Skeletal muscle satellite cell (primary cell): Measurements from ENCODE around the gene APOB.

Experiments
- H3K27me3 ChIP-seq: 2 replicates; pipeline ENCODE4 v1.7.0; 2013; ENCODE audit warnings: low read length; ENCODE audit not compliant: control insufficient read depth, insufficient read depth
- H3K36me3 ChIP-seq: 2 replicates; pipeline ENCODE4 v1.7.0; 2013; ENCODE audit warnings: mild to moderate bottlenecking, control low read depth, low read length; ENCODE audit not compliant: insufficient read depth
- H3K4me1 ChIP-seq: 2 replicates; pipeline ENCODE4 v1.7.0; 2013; ENCODE audit warnings: low read length; ENCODE audit not compliant: control insufficient read depth, insufficient read depth
- H3K4me2 ChIP-seq: 2 replicates; pipeline ENCODE4 v1.7.0; 2013; ENCODE audit warnings: mild to moderate bottlenecking, low read length
- H3K4me3 ChIP-seq: 2 replicates; pipeline ENCODE4 v1.7.0; 2013; ENCODE audit warnings: low read length
- H3K9ac ChIP-seq: 2 replicates; pipeline ENCODE4 v1.7.0; 2013; ENCODE audit warnings: mild to moderate bottlenecking, low read depth, low read length, moderate library complexity
- H3K9me3 ChIP-seq: replicated peaks from 2 replicates; pipeline ENCODE4 v1.7.0; 2013; ENCODE audit warnings: mild to moderate bottlenecking, control low read depth, low read length

The APOB gene

GRCh38 chr2:21067125-21067524 lies 23.3 kb upstream of the APOB start:
- Histone ChIP-seq H3K36me3 (no peaks in the 10 kb centered on the region), H3K4me3 (no peak overlapping the region), H3K27me3 (no peaks in the 10 kb centered on the region), H3K4me2 (no peak overlapping the region), H3K4me1 (no peaks in the 10 kb centered on the region), H3K9me3 (no peaks in the 10 kb centered on the region), H3K9ac (no peak overlapping the region)

- H3K4me3 ChIP-seq: no peak overlapping the region
- H3K27me3 ChIP-seq: no peaks in the 10 kb centered on the region
- H3K4me2 ChIP-seq: no peak overlapping the region
- no peak overlapping the region for H3K9ac ChIP-seq
- no peaks in the 10 kb centered on the region for H3K36me3 ChIP-seq
- H3K4me1 ChIP-seq: no peaks in the 10 kb centered on the region
- no peaks in the 10 kb centered on the region for H3K9me3 ChIP-seq
These were observed 16.2 kb upstream of the APOB start for GRCh38 chr2:21059885-21060610.

- Histone ChIP-seq H3K9ac (no peak overlapping the region), H3K36me3 (no peaks in the 10 kb centered on the region), H3K9me3 (no peaks in the 10 kb centered on the region), H3K4me1 (no peaks in the 10 kb centered on the region), H3K4me2 (no peak overlapping the region), H3K27me3 (peaks cover 7% of the 10 kb centered on the region), H3K4me3 (no peak overlapping the region)
These were observed 13.2 kb upstream of the APOB start for GRCh38 chr2:21057097-21057496.

GRCh38 chr2:21055879-21056790 lies 12.3 kb upstream of the APOB start:
- Histone ChIP-seq H3K36me3 (no peaks in the 10 kb centered on the region), H3K27me3 (peaks cover 7% of the 10 kb centered on the region), H3K9me3 (no peaks in the 10 kb centered on the region), H3K4me3 (no peak overlapping the region), H3K4me1 (no peaks in the 10 kb centered on the region), H3K9ac (no peak overlapping the region), H3K4me2 (no peak overlapping the region)

GRCh38 chr2:21055451-21055850 lies 11.6 kb upstream of the APOB start:
- Histone ChIP-seq H3K27me3 (peaks cover 7% of the 10 kb centered on the region), H3K36me3 (no peaks in the 10 kb centered on the region), H3K4me2 (no peak overlapping the region), H3K9ac (no peak overlapping the region), H3K9me3 (no peaks in the 10 kb centered on the region), H3K4me3 (no peak overlapping the region), H3K4me1 (no peaks in the 10 kb centered on the region)

- H3K4me1 ChIP-seq: no peaks in the 10 kb centered on the region
- no peak overlapping the region for H3K4me2 ChIP-seq
- peaks cover 7% of the 10 kb centered on the region for H3K27me3 ChIP-seq
- H3K9me3 ChIP-seq: no peaks in the 10 kb centered on the region
- H3K36me3 ChIP-seq: no peaks in the 10 kb centered on the region
- H3K4me3 ChIP-seq: no peak overlapping the region
- no peak overlapping the region for H3K9ac ChIP-seq
These were observed 10.1 kb upstream of the APOB start for GRCh38 chr2:21054011-21054410.

- H3K9ac ChIP-seq: no peak overlapping the region
These were observed 8.2 kb upstream of the APOB start for GRCh38 chr2:21052044-21052443.

GRCh38 chr2:21050164-21050563 lies 6.3 kb upstream of the APOB start:
- Histone ChIP-seq H3K9ac (no peak overlapping the region), H3K4me2 (no peak overlapping the region), H3K27me3 (peaks cover 19% of the 10 kb centered on the region), H3K4me1 (no peaks in the 10 kb centered on the region), H3K36me3 (no peaks in the 10 kb centered on the region), H3K9me3 (no peaks in the 10 kb centered on the region), H3K4me3 (no peak overlapping the region)

More at GRCh38 chr2:21052044-21052443, 8.2 kb upstream of the APOB start:
- Histone ChIP-seq H3K27me3 (peaks cover 14% of the 10 kb centered on the region), H3K9me3 (no peaks in the 10 kb centered on the region), H3K4me1 (no peaks in the 10 kb centered on the region), H3K36me3 (no peaks in the 10 kb centered on the region), H3K4me2 (no peak overlapping the region), H3K4me3 (no peak overlapping the region)

- H3K4me1 ChIP-seq: no peaks in the 10 kb centered on the region
- H3K9me3 ChIP-seq: no peaks in the 10 kb centered on the region
- no peak overlapping the region for H3K9ac ChIP-seq
- H3K4me3 ChIP-seq: no peak overlapping the region
- H3K4me2 ChIP-seq: no peak overlapping the region
- no peaks in the 10 kb centered on the region for H3K36me3 ChIP-seq
- H3K27me3 ChIP-seq: peaks cover 31% of the 10 kb centered on the region
These were observed 3.5 kb upstream of the APOB start for GRCh38 chr2:21047141-21048009.

GRCh38 chr2:21046506-21046905 lies 2.6 kb upstream of the APOB start:
- H3K27me3 ChIP-seq: peaks cover 31% of the 10 kb centered on the region
- H3K36me3 ChIP-seq: no peaks in the 10 kb centered on the region
- no peak overlapping the region for H3K4me2 ChIP-seq
- H3K9me3 ChIP-seq: no peaks in the 10 kb centered on the region
- H3K4me3 ChIP-seq: no peak overlapping the region
- H3K9ac ChIP-seq: no peak overlapping the region
- no peaks in the 10 kb centered on the region for H3K4me1 ChIP-seq

GRCh38 chr2:21044694-21045371 lies 960 bp upstream of the APOB start:
- Histone ChIP-seq H3K9me3 (no peaks in the 10 kb centered on the region), H3K27me3 (peaks cover 38% of the 10 kb centered on the region), H3K4me3 (no peak overlapping the region), H3K36me3 (no peaks in the 10 kb centered on the region), H3K9ac (no peak overlapping the region), H3K4me1 (no peaks in the 10 kb centered on the region), H3K4me2 (no peak overlapping the region)
